Measurements from ENCODE around the gene RAB5IF.
"Not testable (repeated sequence)": the region's sequence is repeated elsewhere in the genome, so short reads cannot be mapped to it uniquely, and the experiment has no call there.

RAB5IF gene

GRCh38 chr20:36631646-36632045 is 26.1 kb downstream of the RAB5IF start:
- no peak for DNase-seq

GRCh38 chr20:36632147-36632486 is 26.5 kb downstream of the RAB5IF start:
- DNase-seq: no peak

- DNase-seq: no peak
Observed at GRCh38 chr20:36632487-36633284, 27.1 kb downstream of the RAB5IF start.

GRCh38 chr20:36633285-36633772 is 27.8 kb downstream of the RAB5IF start:
- DNase-seq: no peak

- DNase-seq: no peak
Observed at GRCh38 chr20:36634342-36634741, 28.8 kb downstream of the RAB5IF start.

- not testable (repeated sequence) for DNase-seq
Observed at GRCh38 chr20:36638876-36639400, 33.4 kb downstream of the RAB5IF start.

GRCh38 chr20:36641506-36641843 is 35.9 kb downstream of the RAB5IF start:
- no peak for DNase-seq

GRCh38 chr20:36642136-36642535 is 36.6 kb downstream of the RAB5IF start:
- no peak for DNase-seq

GRCh38 chr20:36644032-36644705 is 38.6 kb downstream of the RAB5IF start:
- DNase-seq: peak; percentile 70

- DNase-seq: peak; percentile 59
Observed at GRCh38 chr20:36644706-36645095, 39.1 kb downstream of the RAB5IF start.

- DNase-seq: no peak
Observed at GRCh38 chr20:36645353-36645752, 39.8 kb downstream of the RAB5IF start.

- DNase-seq: peak; percentile 81
Observed at GRCh38 chr20:36645998-36646397, 40.4 kb downstream of the RAB5IF start, which contains the start of gene SLA2. SLA2 (minus strand) TSS chr20:36646196; CDS start chr20:36641335, 4,861 bp downstream.

- DNase-seq: no peak
Observed at GRCh38 chr20:36646678-36647077, 41.1 kb downstream of the RAB5IF start.

- DNase-seq: no peak
Observed at GRCh38 chr20:36647196-36648121, 41.9 kb downstream of the RAB5IF start.

GRCh38 chr20:36653456-36653855 is 47.9 kb downstream of the RAB5IF start:
- no peak for DNase-seq

- DNase-seq: no peak
Observed at GRCh38 chr20:36654506-36654905, 48.9 kb downstream of the RAB5IF start.

- no peak for DNase-seq
Observed at GRCh38 chr20:36655004-36655403, 49.4 kb downstream of the RAB5IF start.

GRCh38 chr20:36656733-36657132 is 51.2 kb downstream of the RAB5IF start:
- DNase-seq: no peak

- DNase-seq: peak; percentile 42
Observed at GRCh38 chr20:36658300-36658699, 52.7 kb downstream of the RAB5IF start.

All from activated CD4-positive, alpha-beta T cell treated with anti-CD3 and anti-CD28 coated beads, Interleukin-2, Interleukin-6, amounts not matched to agents 100 ng/mL and 50 ng/mL, durations not matched to agents 16 hours and 8 hours (primary cell).